DMS79 (cell line): ENCODE data around the gene ALB.

Experiments
- DNase-seq: peaks from one replicate; lab custom pipeline; 2025; lab: John Stamatoyannopoulos, UW

The ALB gene

DNA sequence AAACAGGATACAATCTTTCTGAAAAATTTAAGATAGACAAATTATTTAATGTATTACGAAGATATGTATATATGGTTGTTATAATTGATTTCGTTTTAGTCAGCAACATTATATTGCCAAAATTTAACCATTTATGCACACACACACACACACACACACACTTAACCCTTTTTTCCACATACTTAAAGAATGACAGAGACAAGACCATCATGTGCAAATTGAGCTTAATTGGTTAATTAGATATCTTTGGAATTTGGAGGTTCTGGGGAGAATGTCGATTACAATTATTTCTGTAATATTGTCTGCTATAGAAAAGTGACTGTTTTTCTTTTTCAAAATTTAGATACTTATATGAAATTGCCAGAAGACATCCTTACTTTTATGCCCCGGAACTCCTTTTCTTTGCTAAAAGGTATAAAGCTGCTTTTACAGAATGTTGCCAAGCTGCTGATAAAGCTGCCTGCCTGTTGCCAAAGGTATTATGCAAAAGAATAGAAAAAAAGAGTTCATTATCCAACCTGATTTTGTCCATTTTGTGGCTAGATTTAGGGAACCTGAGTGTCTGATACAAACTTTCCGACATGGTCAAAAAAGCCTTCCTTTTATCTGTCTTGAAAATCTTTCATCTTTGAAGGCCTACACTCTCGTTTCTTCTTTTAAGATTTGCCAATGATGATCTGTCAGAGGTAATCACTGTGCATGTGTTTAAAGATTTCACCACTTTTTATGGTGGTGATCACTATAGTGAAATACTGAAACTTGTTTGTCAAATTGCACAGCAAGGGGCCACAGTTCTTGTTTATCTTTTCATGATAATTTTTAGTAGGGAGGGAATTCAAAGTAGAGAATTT lies 5.2 kb downstream of the ALB start:
- DNase-seq, result no peak

DNA sequence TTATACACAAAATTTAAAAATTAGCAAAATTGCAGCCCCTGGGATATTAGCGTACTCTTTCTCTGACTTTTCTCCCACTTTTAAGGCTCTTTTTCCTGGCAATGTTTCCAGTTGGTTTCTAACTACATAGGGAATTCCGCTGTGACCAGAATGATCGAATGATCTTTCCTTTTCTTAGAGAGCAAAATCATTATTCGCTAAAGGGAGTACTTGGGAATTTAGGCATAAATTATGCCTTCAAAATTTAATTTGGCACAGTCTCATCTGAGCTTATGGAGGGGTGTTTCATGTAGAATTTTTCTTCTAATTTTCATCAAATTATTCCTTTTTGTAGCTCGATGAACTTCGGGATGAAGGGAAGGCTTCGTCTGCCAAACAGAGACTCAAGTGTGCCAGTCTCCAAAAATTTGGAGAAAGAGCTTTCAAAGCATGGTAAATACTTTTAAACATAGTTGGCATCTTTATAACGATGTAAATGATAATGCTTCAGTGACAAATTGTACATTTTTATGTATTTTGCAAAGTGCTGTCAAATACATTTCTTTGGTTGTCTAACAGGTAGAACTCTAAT lies 6.0 kb downstream of the ALB start:
- DNase-seq, result no peak

DNA sequence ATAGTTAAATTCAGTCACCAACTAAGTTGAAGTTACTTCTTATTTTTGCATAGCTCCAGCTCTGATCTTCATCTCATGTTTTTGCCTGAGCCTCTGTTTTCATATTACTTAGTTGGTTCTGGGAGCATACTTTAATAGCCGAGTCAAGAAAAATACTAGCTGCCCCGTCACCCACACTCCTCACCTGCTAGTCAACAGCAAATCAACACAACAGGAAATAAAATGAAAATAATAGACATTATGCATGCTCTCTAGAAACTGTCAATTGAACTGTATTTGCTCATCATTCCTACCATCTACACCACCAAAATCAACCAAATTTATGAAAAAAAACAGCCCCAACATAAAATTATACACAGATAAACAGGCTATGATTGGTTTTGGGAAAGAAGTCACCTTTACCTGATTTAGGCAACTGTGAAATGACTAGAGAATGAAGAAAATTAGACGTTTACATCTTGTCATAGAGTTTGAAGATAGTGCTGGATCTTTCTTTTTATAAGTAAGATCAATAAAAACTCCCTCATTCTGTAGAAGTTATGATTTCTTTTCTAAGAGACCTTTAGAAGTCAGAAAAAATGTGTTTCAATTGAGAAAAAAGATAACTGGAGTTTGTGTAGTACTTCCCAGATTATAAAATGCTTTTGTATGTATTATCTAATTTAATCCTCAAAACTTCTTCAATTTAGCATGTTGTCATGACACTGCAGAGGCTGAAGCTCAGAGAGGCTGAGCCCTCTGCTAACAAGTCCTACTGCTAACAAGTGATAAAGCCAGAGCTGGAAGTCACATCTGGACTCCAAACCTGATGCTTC lies 7.0 kb downstream of the ALB start:
- DNase-seq, result no peak

DNA sequence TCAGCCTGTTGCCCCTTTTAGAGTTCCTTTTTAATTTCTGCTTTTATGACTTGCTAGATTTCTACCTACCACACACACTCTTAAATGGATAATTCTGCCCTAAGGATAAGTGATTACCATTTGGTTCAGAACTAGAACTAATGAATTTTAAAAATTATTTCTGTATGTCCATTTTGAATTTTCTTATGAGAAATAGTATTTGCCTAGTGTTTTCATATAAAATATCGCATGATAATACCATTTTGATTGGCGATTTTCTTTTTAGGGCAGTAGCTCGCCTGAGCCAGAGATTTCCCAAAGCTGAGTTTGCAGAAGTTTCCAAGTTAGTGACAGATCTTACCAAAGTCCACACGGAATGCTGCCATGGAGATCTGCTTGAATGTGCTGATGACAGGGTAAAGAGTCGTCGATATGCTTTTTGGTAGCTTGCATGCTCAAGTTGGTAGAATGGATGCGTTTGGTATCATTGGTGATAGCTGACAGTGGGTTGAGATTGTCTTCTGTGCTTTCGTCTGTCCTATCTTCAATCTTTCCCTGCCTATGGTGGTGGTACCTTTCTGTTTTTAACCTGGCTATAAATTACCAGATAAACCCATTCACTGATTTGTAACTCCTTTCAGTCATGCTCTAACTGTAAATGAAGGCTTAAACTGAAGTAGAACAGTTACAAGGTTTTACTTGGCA lies 7.8 kb downstream of the ALB start:
- DNase-seq, result no peak

DNA sequence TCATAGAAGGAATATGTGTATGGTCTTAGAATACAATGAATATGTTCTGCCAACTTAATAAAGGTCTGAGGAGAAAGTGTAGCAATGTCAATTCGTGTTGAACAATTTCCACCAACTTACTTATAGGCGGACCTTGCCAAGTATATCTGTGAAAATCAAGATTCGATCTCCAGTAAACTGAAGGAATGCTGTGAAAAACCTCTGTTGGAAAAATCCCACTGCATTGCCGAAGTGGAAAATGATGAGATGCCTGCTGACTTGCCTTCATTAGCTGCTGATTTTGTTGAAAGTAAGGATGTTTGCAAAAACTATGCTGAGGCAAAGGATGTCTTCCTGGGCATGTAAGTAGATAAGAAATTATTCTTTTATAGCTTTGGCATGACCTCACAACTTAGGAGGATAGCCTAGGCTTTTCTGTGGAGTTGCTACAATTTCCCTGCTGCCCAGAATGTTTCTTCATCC lies 9.2 kb downstream of the ALB start:
- no peak for DNase-seq

DNA sequence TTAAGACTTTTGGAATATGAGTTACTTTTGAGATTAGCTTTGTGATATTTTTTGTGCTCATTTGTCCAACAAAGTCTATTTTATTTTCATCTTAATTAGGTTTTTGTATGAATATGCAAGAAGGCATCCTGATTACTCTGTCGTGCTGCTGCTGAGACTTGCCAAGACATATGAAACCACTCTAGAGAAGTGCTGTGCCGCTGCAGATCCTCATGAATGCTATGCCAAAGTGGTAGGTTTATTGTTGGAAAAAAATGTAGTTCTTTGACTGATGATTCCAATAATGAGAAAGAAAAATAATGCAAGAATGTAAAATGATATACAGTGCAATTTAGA lies 10.8 kb downstream of the ALB start:
- no peak for DNase-seq

DNA sequence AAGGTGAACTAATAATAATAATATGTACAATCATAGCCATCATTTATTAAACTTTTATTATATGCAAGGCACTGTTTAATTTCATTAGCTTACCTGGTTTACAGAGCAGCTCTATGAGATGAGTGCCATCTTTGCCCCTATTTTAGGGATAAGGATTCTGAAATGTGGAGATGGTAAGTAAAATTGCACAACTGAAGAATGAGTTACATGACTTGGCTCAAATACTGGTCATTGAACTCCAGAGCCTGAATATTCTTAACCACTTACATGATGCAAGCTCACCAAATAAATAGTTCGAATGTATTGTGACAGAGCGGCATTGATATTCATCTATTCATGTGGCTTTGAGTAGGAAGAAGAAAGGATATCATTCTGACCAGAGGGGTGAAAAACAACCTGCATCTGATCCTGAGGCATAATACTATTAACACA lies 11.7 kb downstream of the ALB start:
- DNase-seq, result no peak

DNA sequence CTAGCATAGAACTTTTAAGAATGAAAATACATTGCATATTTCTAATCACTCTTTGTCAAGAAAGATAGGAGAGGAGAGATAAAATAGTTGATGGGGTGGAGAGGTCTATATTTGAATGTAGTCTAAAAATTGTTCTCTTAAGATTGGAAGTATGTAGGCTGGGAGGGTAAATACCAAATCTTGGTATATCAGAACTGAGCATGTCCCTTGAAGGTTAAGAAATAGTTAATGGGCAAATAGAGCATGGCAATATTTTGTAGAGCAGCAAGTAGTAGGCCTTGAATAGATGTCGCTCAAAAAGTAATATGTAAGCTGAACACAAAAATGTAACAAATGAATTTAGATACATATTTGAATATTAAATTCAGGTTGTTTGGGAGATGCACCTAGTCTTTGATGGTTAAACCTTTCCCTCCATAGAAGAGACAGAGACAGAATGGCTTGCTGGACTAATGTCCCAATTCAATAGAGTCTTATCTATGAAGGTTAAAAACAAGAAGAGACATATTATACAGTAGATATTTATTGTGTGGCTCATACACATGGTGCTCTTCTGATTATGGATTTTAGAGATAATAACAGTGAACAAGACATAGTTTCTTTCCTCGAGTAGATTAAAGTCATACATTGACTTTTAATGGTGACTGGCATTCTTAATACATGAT lies 12.5 kb downstream of the ALB start:
- DNase-seq, result no peak

DNA sequence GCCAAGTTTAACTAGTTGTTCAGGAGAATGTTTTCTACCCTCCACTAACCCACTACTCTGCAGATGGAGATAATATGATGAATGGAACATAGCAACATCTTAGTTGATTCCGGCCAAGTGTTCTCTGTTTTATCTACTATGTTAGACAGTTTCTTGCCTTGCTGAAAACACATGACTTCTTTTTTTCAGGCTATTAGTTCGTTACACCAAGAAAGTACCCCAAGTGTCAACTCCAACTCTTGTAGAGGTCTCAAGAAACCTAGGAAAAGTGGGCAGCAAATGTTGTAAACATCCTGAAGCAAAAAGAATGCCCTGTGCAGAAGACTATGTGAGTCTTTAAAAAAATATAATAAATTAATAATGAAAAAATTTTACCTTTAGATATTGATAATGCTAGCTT lies 13.3 kb downstream of the ALB start:
- DNase-seq, result no peak

DNA sequence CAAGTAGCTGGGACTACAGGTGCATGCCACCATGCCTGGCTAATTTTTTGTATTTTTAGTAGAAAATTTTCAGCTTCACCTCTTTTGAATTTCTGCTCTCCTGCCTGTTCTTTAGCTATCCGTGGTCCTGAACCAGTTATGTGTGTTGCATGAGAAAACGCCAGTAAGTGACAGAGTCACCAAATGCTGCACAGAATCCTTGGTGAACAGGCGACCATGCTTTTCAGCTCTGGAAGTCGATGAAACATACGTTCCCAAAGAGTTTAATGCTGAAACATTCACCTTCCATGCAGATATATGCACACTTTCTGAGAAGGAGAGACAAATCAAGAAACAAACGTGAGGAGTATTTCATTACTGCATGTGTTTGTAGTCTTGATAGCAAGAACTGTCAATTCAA lies 13.9 kb downstream of the ALB start:
- no peak for DNase-seq

DNA sequence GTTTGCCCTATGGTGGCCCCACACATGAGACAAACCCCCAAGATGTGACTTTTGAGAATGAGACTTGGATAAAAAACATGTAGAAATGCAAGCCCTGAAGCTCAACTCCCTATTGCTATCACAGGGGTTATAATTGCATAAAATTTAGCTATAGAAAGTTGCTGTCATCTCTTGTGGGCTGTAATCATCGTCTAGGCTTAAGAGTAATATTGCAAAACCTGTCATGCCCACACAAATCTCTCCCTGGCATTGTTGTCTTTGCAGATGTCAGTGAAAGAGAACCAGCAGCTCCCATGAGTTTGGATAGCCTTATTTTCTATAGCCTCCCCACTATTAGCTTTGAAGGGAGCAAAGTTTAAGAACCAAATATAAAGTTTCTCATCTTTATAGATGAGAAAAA lies 14.6 kb downstream of the ALB start:
- no peak for DNase-seq

DNA sequence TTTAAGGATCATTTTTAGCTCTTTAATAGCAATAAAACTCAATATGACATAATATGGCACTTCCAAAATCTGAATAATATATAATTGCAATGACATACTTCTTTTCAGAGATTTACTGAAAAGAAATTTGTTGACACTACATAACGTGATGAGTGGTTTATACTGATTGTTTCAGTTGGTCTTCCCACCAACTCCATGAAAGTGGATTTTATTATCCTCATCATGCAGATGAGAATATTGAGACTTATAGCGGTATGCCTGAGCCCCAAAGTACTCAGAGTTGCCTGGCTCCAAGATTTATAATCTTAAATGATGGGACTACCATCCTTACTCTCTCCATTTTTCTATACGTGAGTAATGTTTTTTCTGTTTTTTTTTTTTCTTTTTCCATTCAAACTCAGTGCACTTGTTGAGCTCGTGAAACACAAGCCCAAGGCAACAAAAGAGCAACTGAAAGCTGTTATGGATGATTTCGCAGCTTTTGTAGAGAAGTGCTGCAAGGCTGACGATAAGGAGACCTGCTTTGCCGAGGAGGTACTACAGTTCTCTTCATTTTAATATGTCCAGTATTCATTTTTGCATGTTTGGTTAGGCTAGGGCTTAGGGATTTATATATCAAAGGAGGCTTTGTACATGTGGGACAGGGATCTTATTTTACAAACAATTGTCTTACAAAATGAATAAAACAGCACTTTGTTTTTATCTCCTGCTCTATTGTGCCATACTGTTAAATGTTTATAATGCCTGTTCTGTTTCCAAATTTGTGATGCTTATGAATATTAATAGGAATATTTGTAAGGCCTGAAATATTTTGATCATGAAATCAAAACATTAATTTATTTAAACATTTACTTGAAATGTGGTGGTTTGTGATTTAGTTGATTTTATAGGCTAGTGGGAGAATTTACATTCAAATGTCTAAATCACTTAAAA lies 15.3 kb downstream of the ALB start:
- DNase-seq, result no peak

DNA sequence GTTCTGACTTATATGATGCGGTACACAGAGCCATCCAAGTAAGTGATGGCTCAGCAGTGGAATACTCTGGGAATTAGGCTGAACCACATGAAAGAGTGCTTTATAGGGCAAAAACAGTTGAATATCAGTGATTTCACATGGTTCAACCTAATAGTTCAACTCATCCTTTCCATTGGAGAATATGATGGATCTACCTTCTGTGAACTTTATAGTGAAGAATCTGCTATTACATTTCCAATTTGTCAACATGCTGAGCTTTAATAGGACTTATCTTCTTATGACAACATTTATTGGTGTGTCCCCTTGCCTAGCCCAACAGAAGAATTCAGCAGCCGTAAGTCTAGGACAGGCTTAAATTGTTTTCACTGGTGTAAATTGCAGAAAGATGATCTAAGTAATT lies 16.5 kb downstream of the ALB start:
- DNase-seq, result no peak

DNA sequence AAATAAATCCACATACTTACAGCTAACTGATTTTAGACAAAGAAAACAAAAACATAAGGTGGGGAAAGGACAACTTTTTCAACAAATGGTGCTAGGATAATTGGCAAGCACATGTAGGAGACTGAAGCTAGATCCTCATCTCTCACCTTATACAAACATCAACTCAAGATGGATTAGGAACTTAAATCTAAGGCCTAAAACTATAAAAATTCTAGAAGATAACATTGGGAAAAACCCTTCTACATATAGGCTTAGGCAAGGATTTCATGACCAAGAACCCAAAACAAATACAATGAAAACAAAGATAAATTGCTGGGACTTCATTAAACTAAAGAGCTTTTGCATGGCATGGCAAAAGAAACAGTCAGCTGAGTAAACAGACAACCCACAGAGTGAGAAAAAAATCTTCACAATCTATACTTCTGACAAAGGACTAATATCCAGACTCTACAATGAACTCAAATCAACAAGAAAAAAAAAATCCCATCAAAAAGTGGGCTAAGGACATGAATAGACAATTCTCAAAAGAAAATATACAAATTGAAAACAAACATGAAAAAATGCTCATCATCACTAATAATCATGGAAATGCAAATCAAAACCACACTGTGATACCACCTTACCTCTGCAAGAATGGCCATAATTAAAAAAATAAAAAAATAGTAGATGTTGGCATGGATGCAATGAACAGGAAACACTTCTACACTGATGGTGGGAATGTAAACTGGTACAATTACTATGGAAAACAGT lies 17.8 kb downstream of the ALB start:
- no peak for DNase-seq

DNA sequence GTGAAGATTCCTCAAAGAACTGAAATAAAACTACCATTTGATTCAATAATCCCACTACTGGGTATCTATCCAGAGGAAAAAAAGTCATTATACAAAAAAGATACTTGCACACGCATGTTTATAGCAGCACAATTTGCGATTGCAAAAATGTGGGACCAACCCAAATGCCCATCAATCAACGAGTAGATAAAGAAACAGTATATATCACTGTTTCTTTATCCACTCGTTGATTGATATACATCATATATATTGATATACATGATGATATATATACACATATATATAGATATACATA lies 18.3 kb downstream of the ALB start:
- no peak for DNase-seq

DNA sequence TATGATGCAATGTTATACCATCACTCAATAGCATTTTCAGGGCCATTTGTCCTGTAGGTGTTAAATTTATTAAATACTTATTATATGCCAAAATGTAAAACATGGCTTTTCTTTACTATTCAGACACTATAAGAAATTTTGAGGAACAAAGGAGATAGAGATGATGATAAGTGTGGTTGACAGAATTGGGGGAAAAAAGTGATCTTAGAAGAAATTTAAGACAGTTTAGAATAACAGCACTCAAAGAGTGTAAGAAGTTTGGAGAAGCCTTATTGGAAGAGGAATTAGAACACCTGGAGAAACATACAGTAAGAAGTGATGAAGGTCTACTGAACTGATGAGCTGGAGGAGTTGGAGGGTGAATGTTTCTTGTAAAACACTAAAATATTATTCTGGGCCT lies 19.1 kb downstream of the ALB start:
- no peak for DNase-seq

DNA sequence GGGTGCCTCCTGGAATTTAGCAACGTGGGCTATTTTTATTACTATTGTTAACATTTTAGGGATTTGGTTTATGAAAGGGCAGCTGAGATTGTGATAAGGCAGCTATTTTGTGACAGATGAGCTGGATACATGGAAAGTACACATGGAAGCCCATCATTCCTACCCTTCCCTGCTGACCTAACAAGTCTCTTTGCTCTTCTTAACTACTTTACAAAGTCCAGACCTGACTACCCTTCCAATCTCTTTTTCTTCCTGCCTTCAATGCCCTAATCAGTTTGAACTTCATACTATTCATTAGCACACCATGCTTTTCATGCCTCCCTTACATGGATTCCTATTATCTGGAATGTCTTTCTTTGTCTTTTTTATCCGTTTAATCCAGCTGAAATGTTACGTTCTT lies 22.6 kb downstream of the ALB start:
- DNase-seq, result no peak

DNA sequence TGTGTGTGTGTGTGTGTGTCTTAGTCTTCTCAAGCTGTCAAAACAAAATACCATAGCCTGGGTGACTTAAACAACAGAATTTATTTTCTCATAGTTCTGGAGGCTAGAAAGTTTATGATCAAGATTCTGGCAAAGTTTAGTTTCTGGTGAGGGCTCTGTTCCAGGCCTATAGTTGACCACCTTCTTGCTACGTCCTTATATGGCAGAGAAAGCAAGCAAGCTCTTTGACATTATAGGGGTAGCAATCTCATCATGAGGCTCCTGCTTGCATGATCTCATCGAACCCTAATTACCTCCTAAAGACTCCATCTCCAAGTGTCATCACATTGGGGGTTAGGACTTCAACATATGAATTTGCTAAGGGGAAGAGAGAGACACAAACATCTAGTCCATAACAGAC lies 25.0 kb downstream of the ALB start:
- DNase-seq, result no peak

DNA sequence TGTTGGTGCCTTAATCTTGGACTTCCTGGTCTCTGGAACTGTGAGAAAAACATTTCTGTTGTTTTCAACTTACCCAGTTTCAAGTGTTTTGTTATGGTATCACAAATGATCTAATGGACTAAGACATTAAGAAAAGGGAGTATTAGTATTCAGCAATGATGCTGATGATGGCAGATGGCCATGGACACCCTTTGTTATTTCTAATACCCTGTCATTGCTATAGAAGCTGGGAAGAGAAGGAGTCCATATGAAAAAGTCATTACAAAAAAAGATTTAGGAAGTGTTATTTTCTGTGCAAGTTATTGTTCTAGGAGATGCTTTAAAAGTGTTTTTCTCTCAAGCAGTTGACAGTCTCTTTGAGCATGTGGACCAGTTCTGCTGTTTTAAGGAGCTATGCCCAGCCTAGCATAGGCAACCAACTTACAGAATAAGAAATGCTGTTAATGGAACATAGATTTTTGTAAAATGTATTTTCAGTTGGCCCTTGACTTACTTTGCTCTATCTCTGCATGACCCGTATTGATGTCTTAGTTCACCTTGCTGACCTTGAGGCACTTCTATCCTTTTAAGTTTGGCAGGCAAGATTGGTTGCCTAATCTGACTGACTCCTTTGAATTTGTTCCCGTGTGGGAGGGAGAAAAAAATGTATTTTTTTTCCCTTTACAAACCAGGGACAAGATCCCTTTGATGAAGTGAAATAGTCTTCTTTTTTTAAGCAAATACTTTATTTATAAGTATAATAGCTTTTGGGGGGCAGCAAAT lies 25.9 kb downstream of the ALB start:
- DNase-seq, result no peak

DNA sequence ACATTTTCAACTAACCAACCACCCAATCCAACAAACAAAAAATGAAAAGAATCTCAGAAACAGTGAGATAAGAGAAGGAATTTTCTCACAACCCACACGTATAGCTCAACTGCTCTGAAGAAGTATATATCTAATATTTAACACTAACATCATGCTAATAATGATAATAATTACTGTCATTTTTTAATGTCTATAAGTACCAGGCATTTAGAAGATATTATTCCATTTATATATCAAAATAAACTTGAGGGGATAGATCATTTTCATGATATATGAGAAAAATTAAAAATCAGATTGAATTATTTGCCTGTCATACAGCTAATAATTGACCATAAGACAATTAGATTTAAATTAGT lies 27.7 kb downstream of the ALB start:
- no peak for DNase-seq
